Caco-2 (cell line): ENCODE data around the gene PES1. TPM values are rescaled to one million over a fixed set of nuclear protein-coding genes. Genes with fewer than 3 reads are reported as not detected.
A peak's percentile ranks its signal among the peaks of the same experiment; 100 is the strongest.

Source experiments
- BruUV-seq: library from RNA; stranded (reverse); fragments of 400-500 nt; replicated peaks from 2 replicates; lab custom pipeline; 2021; lab: Mats Ljungman, UMichigan
- CTCF ChIA-PET: fragments of 300-600 bp; sonication (Branson Sonifier 250); formaldehyde crosslinking; loops from one replicate; lab custom pipeline; 2022; ENCODE audit warnings: antibody characterized with exemption; lab: Charles Lee
- POLR2A ChIA-PET: fragments of 300-600 bp; sonication (Branson Sonifier 250); formaldehyde crosslinking; loops from one replicate; lab custom pipeline; 2022; ENCODE audit warnings: antibody characterized with exemption; lab: Charles Lee
- DNase-seq, 2 experiments: peaks; one replicate each; pipeline versions ENCODE4 v3.0.0 to v3.0.0-alpha.2; 2020 to 2022
- H3K27me3 ChIP-seq: replicated peaks from 2 replicates; pipeline ENCODE4 v1.6.0; 2011; ENCODE audit warnings: low read length; ENCODE audit not compliant: control insufficient read depth, insufficient read depth
- H3K36me3 ChIP-seq: 2 replicates; pipeline ENCODE4 v1.5.1; 2011; ENCODE audit warnings: low read length; ENCODE audit not compliant: control insufficient read depth, insufficient read depth
- H3K4me1 ChIP-seq: fragments of 250-450 bp; sonication (Bioruptor Pico); 2 replicates; pipeline ENCODE4 v1.5.1; 2020; ENCODE audit warnings: mild to moderate bottlenecking
- H3K4me3 ChIP-seq: 2 replicates; pipeline ENCODE4 v1.5.1; 2011; ENCODE audit warnings: low read depth, mild to moderate bottlenecking, control low read depth, low read length
- H3K9me3 ChIP-seq: fragments of 250-450 bp; sonication (Bioruptor Pico); 2 replicates; pipeline ENCODE4 v1.5.1; 2020; ENCODE audit warnings: mild to moderate bottlenecking, moderate library complexity
- H3K27ac Mint-ChIP-seq: one replicate; pipeline ENCODE4 v1.8.0; 2022; ENCODE audit warnings: mixed read lengths; ENCODE audit not compliant: unreplicated experiment
- H3K27me3 Mint-ChIP-seq: one replicate; pipeline ENCODE4 v1.8.0; 2022; ENCODE audit warnings: mixed read lengths; ENCODE audit not compliant: insufficient read depth, unreplicated experiment
- H3K36me3 Mint-ChIP-seq: one replicate; pipeline ENCODE4 v1.8.0; 2022; ENCODE audit warnings: mild to moderate bottlenecking, mixed read lengths; ENCODE audit not compliant: insufficient read depth, unreplicated experiment
- H3K4me1 Mint-ChIP-seq: one replicate; pipeline ENCODE4 v1.8.0; 2022; ENCODE audit warnings: low read depth, mixed read lengths; ENCODE audit not compliant: unreplicated experiment
- H3K4me3 Mint-ChIP-seq: one replicate; pipeline ENCODE4 v1.8.0; 2022; ENCODE audit warnings: mild to moderate bottlenecking, moderate library complexity, mixed read lengths; ENCODE audit not compliant: unreplicated experiment
- H3K9me3 Mint-ChIP-seq: one replicate; pipeline ENCODE4 v1.8.0; 2022; ENCODE audit warnings: mixed read lengths; ENCODE audit not compliant: unreplicated experiment
- intact Hi-C: fragments of 100-400 bp; cut with micrococcal nuclease; formaldehyde crosslinking; loops from one replicate; pipeline ENCODE4 v1.10.0; 2022; ENCODE audit not compliant: unreplicated experiment
- total RNA-seq: library from RNA; stranded (reverse); gene quantifications from 2 replicates; pipeline ENCODE4 v1.2.3, GENCODE V29; 2022
- TF ChIP-seq, protein P1 (sequence below), 2 experiments: fragments of 200-600 bp in 1 of 2; IDR thresholded peaks; 1 replicate in 1 of 2; 2 replicates in 1 of 2; pipeline versions ENCODE4 v1.5.1 to v1.8.0; 2011 to 2022; ENCODE audit warnings: antibody characterized with exemption in 1 of 2, control low read depth in 1 of 2, inconsistent platforms in 1 of 2, low read depth in 1 of 2, low read length in 1 of 2, mild to moderate bottlenecking in 1 of 2, moderate library complexity in 1 of 2; ENCODE audit not compliant: insufficient read depth in 1 of 2, severe bottlenecking in 1 of 2, unreplicated experiment in 1 of 2

The PES1 gene
- total RNA-seq, 1 experiment from 2014 or later = 110 TPM

DNA sequence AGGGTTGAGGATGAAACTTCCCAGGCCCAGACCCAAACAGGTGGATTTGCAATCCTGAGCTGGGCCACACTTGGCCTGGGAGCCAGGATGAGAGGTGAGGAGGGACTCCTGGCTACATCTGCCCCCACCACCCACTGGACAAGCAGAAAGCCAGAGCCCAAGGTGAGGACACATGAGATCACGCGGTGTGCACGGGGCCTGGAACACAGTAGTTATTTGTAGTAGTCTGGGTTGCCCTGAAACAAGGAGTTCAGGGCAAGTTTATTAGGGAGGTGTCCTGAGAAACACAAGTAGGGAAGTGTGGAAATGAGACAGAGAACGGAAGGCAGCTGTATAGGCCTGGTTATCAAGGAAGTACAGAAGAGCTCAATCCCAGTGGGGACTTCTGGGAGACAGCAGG, 44.5 kb downstream of the PES1 start:
- BruUV-seq = no TSS peak
- H3K36me3 ChIP-seq = no peaks in the 10 kb centered on the region
- DNase-seq = no peak
- no peaks in the 10 kb centered on the region for H3K4me1 Mint-ChIP-seq
- H3K27me3 Mint-ChIP-seq = peaks cover 5% of the 10 kb centered on the region
- H3K4me3 Mint-ChIP-seq = no peak overlapping the region
- H3K27me3 ChIP-seq = no peaks in the 10 kb centered on the region
- CTCF ChIA-PET = interaction anchor here (0.6 kb wide), 1 partner anchor 1258 kb away, joined by 3 read pairs; no protein-coding TSS in a partner anchor
- H3K4me1 ChIP-seq = no peaks in the 10 kb centered on the region
- H3K9me3 Mint-ChIP-seq = no peaks in the 10 kb centered on the region
- intact Hi-C loops = no loop called here
- POLR2A ChIA-PET = no interaction called here
- H3K36me3 Mint-ChIP-seq = no peaks in the 10 kb centered on the region
- no peak overlapping the region for H3K27ac Mint-ChIP-seq
- no peaks in the 10 kb centered on the region for H3K9me3 ChIP-seq
- no peak overlapping the region for H3K4me3 ChIP-seq
- TF ChIP-seq, protein P1, sequence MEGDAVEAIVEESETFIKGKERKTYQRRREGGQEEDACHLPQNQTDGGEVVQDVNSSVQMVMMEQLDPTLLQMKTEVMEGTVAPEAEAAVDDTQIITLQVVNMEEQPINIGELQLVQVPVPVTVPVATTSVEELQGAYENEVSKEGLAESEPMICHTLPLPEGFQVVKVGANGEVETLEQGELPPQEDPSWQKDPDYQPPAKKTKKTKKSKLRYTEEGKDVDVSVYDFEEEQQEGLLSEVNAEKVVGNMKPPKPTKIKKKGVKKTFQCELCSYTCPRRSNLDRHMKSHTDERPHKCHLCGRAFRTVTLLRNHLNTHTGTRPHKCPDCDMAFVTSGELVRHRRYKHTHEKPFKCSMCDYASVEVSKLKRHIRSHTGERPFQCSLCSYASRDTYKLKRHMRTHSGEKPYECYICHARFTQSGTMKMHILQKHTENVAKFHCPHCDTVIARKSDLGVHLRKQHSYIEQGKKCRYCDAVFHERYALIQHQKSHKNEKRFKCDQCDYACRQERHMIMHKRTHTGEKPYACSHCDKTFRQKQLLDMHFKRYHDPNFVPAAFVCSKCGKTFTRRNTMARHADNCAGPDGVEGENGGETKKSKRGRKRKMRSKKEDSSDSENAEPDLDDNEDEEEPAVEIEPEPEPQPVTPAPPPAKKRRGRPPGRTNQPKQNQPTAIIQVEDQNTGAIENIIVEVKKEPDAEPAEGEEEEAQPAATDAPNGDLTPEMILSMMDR (IDR thresholded peaks at IDR 0.05; ENCODE audit: insufficient read depth in 1 of 2, low read depth in 1 of 2, low read length in 1 of 2, severe bottlenecking in 1 of 2, unreplicated experiment in 1 of 2) = no peak

GRCh38 chr22:30546616-30547015, 45.1 kb downstream of the PES1 start, which contains the start of gene SEC14L6:
Gene SEC14L6 (minus strand): TSS chr22:30546741. CDS start chr22:30546682, 59 bp downstream.
- peaks cover 5% of the 10 kb centered on the region for H3K27me3 Mint-ChIP-seq
- TF ChIP-seq, protein P1 (IDR thresholded peaks at IDR 0.05; ENCODE audit: insufficient read depth in 1 of 2, low read depth in 1 of 2, low read length in 1 of 2, severe bottlenecking in 1 of 2, unreplicated experiment in 1 of 2) = no peak

DNA sequence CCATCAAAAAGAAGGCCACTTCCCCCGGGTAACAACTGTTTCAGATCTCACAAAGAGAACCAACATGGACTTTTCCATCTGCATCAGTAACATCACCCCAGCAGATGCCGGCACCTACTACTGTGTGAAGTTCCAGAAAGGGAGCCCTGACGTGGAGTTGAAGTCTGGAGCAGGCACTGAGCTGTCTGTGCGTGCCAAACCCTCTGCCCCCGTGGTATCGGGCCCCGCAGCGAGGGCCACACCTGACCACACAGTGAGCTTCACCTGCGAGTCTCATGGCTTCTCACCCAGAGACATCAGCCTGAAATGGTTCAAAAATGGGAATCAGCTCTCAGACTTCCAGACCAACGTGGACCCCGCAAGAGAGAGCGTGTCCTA, 48.9 kb downstream of the PES1 start:
- H3K9me3 ChIP-seq = no peaks in the 10 kb centered on the region
- H3K27ac Mint-ChIP-seq = no peak overlapping the region
- BruUV-seq = no TSS peak
- no peak overlapping the region for H3K4me3 ChIP-seq
- H3K4me1 Mint-ChIP-seq = no peaks in the 10 kb centered on the region
- no peaks in the 10 kb centered on the region for H3K36me3 Mint-ChIP-seq
- H3K4me3 Mint-ChIP-seq = peak overlapping the region; percentile 33
- H3K36me3 ChIP-seq = no peaks in the 10 kb centered on the region
- POLR2A ChIA-PET = no interaction called here
- H3K27me3 Mint-ChIP-seq = no peaks in the 10 kb centered on the region
- DNase-seq = no peak
- H3K27me3 ChIP-seq = no peaks in the 10 kb centered on the region
- no peaks in the 10 kb centered on the region for H3K4me1 ChIP-seq
- intact Hi-C loops = no loop called here
- TF ChIP-seq, protein P1 (IDR thresholded peaks at IDR 0.05; ENCODE audit: insufficient read depth in 1 of 2, low read depth in 1 of 2, low read length in 1 of 2, severe bottlenecking in 1 of 2, unreplicated experiment in 1 of 2) = no peak
- CTCF ChIA-PET = interaction anchor here (0.6 to 1.1 kb wide), 2 partner anchors 52 to 59 kb away, joined by 3 read pairs; no protein-coding TSS in a partner anchor
- H3K9me3 Mint-ChIP-seq = no peaks in the 10 kb centered on the region

More at GRCh38 chr22:30546616-30547015, 45.1 kb downstream of the PES1 start, which contains the start of gene SEC14L6:
- no peaks in the 10 kb centered on the region for H3K9me3 Mint-ChIP-seq
- Histone ChIP-seq H3K9me3 (no peaks in the 10 kb centered on the region), H3K4me3 (no peak within 1 kb of the TSS), H3K36me3 (no peaks in the 10 kb centered on the region), H3K27me3 (no peaks in the 10 kb centered on the region), H3K4me1 (no peaks in the 10 kb centered on the region)
- BruUV-seq = no TSS peak
- H3K27ac Mint-ChIP-seq = no peak within 1 kb of the TSS
- no peak for DNase-seq
- POLR2A ChIA-PET = no interaction called here
- intact Hi-C loops = no loop called here
- CTCF ChIA-PET = no interaction called here
- H3K4me1 Mint-ChIP-seq = no peaks in the 10 kb centered on the region
- H3K4me3 Mint-ChIP-seq = no peak within 1 kb of the TSS
- no peaks in the 10 kb centered on the region for H3K36me3 Mint-ChIP-seq
